Measurements from ENCODE around the gene PCBP3. TPM values are rescaled to one million over a fixed set of nuclear protein-coding genes. Genes with fewer than 3 reads are reported as not detected.

Gene PCBP3
- total RNA-seq, 8 experiments from 2014 or later = 2.5 to 20.9 (median 10.0) TPM

- in situ Hi-C loops (cut with MboI; ENCODE audit: low pct_unique_long_range_greater_than_20kb in 2 of 9, low sequenced_read_pairs in 9 of 9, unreplicated experiment in 9 of 9) = loop anchor here in 7 of 9 experiments (25.0 kb wide), 1 partner anchor 260 kb away; no protein-coding TSS in a partner anchor
- H3K27ac ChIP-seq = no peak overlapping the region
- whole genome bisulfite sequencing, 10 experiments = 57 to 100% (median 83%) methylated on average over 1 to 6 of the region's 9 CpGs; no CpG with 5 or more reads in 2 of the 10 experiments
- peaks cover 11 to 20% of the 10 kb centered on the region in 2 donors for H3K4me1 ChIP-seq (replicated peaks in 1 of 2)
- no peak overlapping the region for H3K4me3 ChIP-seq
- no peak for ATAC-seq (replicated peaks in 6 of 8)
Observed at GRCh38 chr21:45822429-45823099, 179.0 kb downstream of the PCBP3 start.

- H3K4me1 ChIP-seq (replicated peaks in 1 of 2) = peaks cover 11 to 20% of the 10 kb centered on the region in 2 donors
- no peak overlapping the region for H3K4me3 ChIP-seq
- ATAC-seq (replicated peaks in 6 of 8) = no peak
- in situ Hi-C loops (cut with MboI; ENCODE audit: low pct_unique_long_range_greater_than_20kb in 2 of 9, low sequenced_read_pairs in 9 of 9, unreplicated experiment in 9 of 9) = loop anchor here in 7 of 9 experiments (25.0 kb wide), 1 partner anchor 261 kb away; no protein-coding TSS in a partner anchor
- WGBS, 10 experiments = 80 to 93% (median 88%) methylated on average over 1 to 8 of the region's 16 CpGs; no CpG with 5 or more reads in 2 of the 10 experiments
- H3K27ac ChIP-seq = no peak overlapping the region
Observed at GRCh38 chr21:45823100-45823681, 179.7 kb downstream of the PCBP3 start.

- in situ Hi-C loops (cut with MboI; ENCODE audit: low pct_unique_long_range_greater_than_20kb in 2 of 9, low sequenced_read_pairs in 9 of 9, unreplicated experiment in 9 of 9) = loop anchor here in 8 of 9 experiments (25.0 kb wide), 1 partner anchor 262 kb away; no protein-coding TSS in a partner anchor
- 50 to 100% (median 84%) methylated on average over 1 to 6 of the region's 8 CpGs; no CpG with 5 or more reads in 3 of the 10 experiments for WGBS, 10 experiments
- H3K4me3 ChIP-seq = no peak overlapping the region
- peaks cover 11 to 20% of the 10 kb centered on the region in 2 donors for H3K4me1 ChIP-seq (replicated peaks in 1 of 2)
- no peak overlapping the region for H3K27ac ChIP-seq
- no peak for ATAC-seq (replicated peaks in 6 of 8)
Observed at GRCh38 chr21:45824546-45825215, 181.2 kb downstream of the PCBP3 start.

GRCh38 chr21:45825219-45825618 is 181.7 kb downstream of the PCBP3 start:
- ATAC-seq (replicated peaks in 6 of 8) = no peak
- H3K4me1 ChIP-seq (replicated peaks in 1 of 2) = peaks cover 13 to 24% of the 10 kb centered on the region in 2 donors
- no peak overlapping the region for H3K27ac ChIP-seq
- WGBS, 10 experiments = 44 to 100% (median 83%) methylated on average over 1 to 9 of the region's 13 CpGs; no CpG with 5 or more reads in 2 of the 10 experiments
- in situ Hi-C loops (cut with MboI; ENCODE audit: low pct_unique_long_range_greater_than_20kb in 2 of 9, low sequenced_read_pairs in 9 of 9, unreplicated experiment in 9 of 9) = loop anchor here in 1 of 9 experiments (25.0 kb wide), 1 partner anchor 263 kb away; no protein-coding TSS in a partner anchor
- no peak overlapping the region for H3K4me3 ChIP-seq

- Histone ChIP-seq H3K27ac (no peak overlapping the region), H3K4me3 (no peak overlapping the region), H3K4me1 (replicated peaks in 1 of 2) (peaks cover 13 to 25% of the 10 kb centered on the region in 2 donors)
- WGBS, 10 experiments = 70 to 100% (median 96%) methylated on average over 1 to 7 of the region's 16 CpGs; no CpG with 5 or more reads in 1 of the 10 experiments
- in situ Hi-C loops (cut with MboI; ENCODE audit: low pct_unique_long_range_greater_than_20kb in 2 of 9, low sequenced_read_pairs in 9 of 9, unreplicated experiment in 9 of 9) = loop anchor here in 1 of 9 experiments (25.0 kb wide), 1 partner anchor 264 kb away; no protein-coding TSS in a partner anchor
- ATAC-seq (replicated peaks in 6 of 8) = no peak
Observed at GRCh38 chr21:45826676-45827301, 183.3 kb downstream of the PCBP3 start.

GRCh38 chr21:45827302-45827692 is 183.8 kb downstream of the PCBP3 start:
- Histone ChIP-seq H3K4me3 (no peak overlapping the region), H3K4me1 (replicated peaks in 1 of 2) (peaks cover 14 to 25% of the 10 kb centered on the region in 2 donors), H3K27ac (no peak overlapping the region)
- in situ Hi-C loops (cut with MboI; ENCODE audit: low pct_unique_long_range_greater_than_20kb in 2 of 9, low sequenced_read_pairs in 9 of 9, unreplicated experiment in 9 of 9) = loop anchor here in 1 of 9 experiments (25.0 kb wide), 1 partner anchor 265 kb away; no protein-coding TSS in a partner anchor
- WGBS, 10 experiments = 71 to 100% (median 90%) methylated on average over 1 to 7 of the region's 9 CpGs; no CpG with 5 or more reads in 3 of the 10 experiments
- ATAC-seq (replicated peaks in 6 of 8) = peak in 1 of 8 experiments; percentile 26

GRCh38 chr21:45827881-45828579 is 184.5 kb downstream of the PCBP3 start:
- 24 to 100% (median 80%) methylated on average over 1 to 6 of the region's 11 CpGs; no CpG with 5 or more reads in 4 of the 10 experiments for WGBS, 10 experiments
- Histone ChIP-seq H3K4me1 (replicated peaks in 1 of 2) (peaks cover 21 to 32% of the 10 kb centered on the region in 2 donors), H3K4me3 (no peak overlapping the region), H3K27ac (no peak overlapping the region)
- ATAC-seq (replicated peaks in 6 of 8) = peak in 2 of 8 experiments; percentile 10 to 36
- in situ Hi-C loops (cut with MboI; ENCODE audit: low pct_unique_long_range_greater_than_20kb in 2 of 9, low sequenced_read_pairs in 9 of 9, unreplicated experiment in 9 of 9) = loop anchor here in 1 of 9 experiments (25.0 kb wide), 1 partner anchor 266 kb away; no protein-coding TSS in a partner anchor

- Histone ChIP-seq H3K4me3 (no peak overlapping the region), H3K4me1 (replicated peaks in 1 of 2) (peaks cover 21 to 32% of the 10 kb centered on the region in 2 donors), H3K27ac (no peak overlapping the region)
- no peak for ATAC-seq (replicated peaks in 6 of 8)
- WGBS, 10 experiments = 0 to 100% (median 93%) methylated on average over 1 to 6 of the region's 26 CpGs; no CpG with 5 or more reads in 3 of the 10 experiments
- in situ Hi-C loops (cut with MboI; ENCODE audit: low pct_unique_long_range_greater_than_20kb in 2 of 9, low sequenced_read_pairs in 9 of 9, unreplicated experiment in 9 of 9) = loop anchor here in 1 of 9 experiments (25.0 kb wide), 1 partner anchor 267 kb away; no protein-coding TSS in a partner anchor
Observed at GRCh38 chr21:45828580-45829570, 185.3 kb downstream of the PCBP3 start.

GRCh38 chr21:45829668-45830067 is 186.1 kb downstream of the PCBP3 start:
- Histone ChIP-seq H3K4me3 (no peak overlapping the region), H3K27ac (no peak overlapping the region), H3K4me1 (replicated peaks in 1 of 2) (peaks cover 21 to 29% of the 10 kb centered on the region in 2 donors)
- ATAC-seq (replicated peaks in 6 of 8) = no peak
- in situ Hi-C loops (cut with MboI; ENCODE audit: low pct_unique_long_range_greater_than_20kb in 2 of 9, low sequenced_read_pairs in 9 of 9, unreplicated experiment in 9 of 9) = loop anchor here in 1 of 9 experiments (25.0 kb wide), 1 partner anchor 267 kb away; no protein-coding TSS in a partner anchor
- WGBS, 10 experiments = 100% methylated on average over 1 of the region's 7 CpGs; no CpG with 5 or more reads in 9 of the 10 experiments

GRCh38 chr21:45830221-45830640 is 186.7 kb downstream of the PCBP3 start:
- ATAC-seq (replicated peaks in 6 of 8) = peak; percentile 63 to 96 (median 90)
- peaks cover 25 to 26% of the 10 kb centered on the region in 2 donors for H3K4me1 ChIP-seq (replicated peaks in 1 of 2)
- 20 to 90% (median 57%) methylated on average over 1 to 10 of the region's 11 CpGs; no CpG with 5 or more reads in 4 of the 10 experiments for WGBS, 10 experiments
- H3K4me3 ChIP-seq = no peak overlapping the region
- in situ Hi-C loops (cut with MboI; ENCODE audit: low pct_unique_long_range_greater_than_20kb in 2 of 9, low sequenced_read_pairs in 9 of 9, unreplicated experiment in 9 of 9) = loop anchor here in 1 of 9 experiments (25.0 kb wide), 1 partner anchor 268 kb away; no protein-coding TSS in a partner anchor
- peak overlapping the region in 1 of 2 donors; percentile 6 for H3K27ac ChIP-seq

Measured in motor neuron (in vitro differentiated cells).